B cell (primary cell): ENCODE measurements around the gene IKZF3. TPM values are rescaled to one million over a fixed set of nuclear protein-coding genes. Genes with fewer than 3 reads are reported as not detected.

Experiments
- ATAC-seq: fragments of 200-7000 bp; cut with Tn5 transposase; one replicate; pipeline ENCODE4 v1.10.0; 2021; ENCODE audit warnings: low read depth, mild to moderate bottlenecking, moderate number of reproducible peaks, moderate library complexity
- CTCF ChIA-PET: fragments of 350-600 bp; sonication (Branson Sonifier 250); formaldehyde crosslinking; loops from one replicate; lab custom pipeline; 2021; ENCODE audit warnings: antibody characterized with exemption, inconsistent platforms; lab: Charles Lee
- POLR2A ChIA-PET: fragments of 350-600 bp; sonication (Branson Sonifier 250); formaldehyde crosslinking; loops from one replicate; lab custom pipeline; 2021; ENCODE audit warnings: antibody characterized with exemption; lab: Charles Lee
- DNase-seq: peaks from one replicate; pipeline ENCODE4 v3.0.0; 2013
- H2AFZ ChIP-seq: 2 replicates; pipeline ENCODE4 v1.6.1; 2012; ENCODE audit warnings: mild to moderate bottlenecking, low read depth, low read length; ENCODE audit not compliant: insufficient read depth, poor library complexity, severe bottlenecking
- H3K27ac ChIP-seq, 2 donors: 1 replicate in 1 of 2; 2 replicates in 1 of 2; pipeline ENCODE4 v1.5.1; 2012 to 2013; ENCODE audit warnings: low read length in 2 of 2, mild to moderate bottlenecking in 2 of 2, moderate library complexity in 1 of 2
- H3K27me3 ChIP-seq, 4 experiments: fragments of 200-600 bp in 1 of 4; sonication (generic) in 1 of 4; replicated peaks in 1 of 4; 1 replicate in 2 of 4; 2 replicates in 2 of 4; pipeline versions ENCODE4 v1.6.1 to v1.7.0; 2013 to 2016; ENCODE audit warnings: low read length in 3 of 4, mild to moderate bottlenecking in 2 of 4, mixed read lengths in 1 of 4, moderate library complexity in 1 of 4; ENCODE audit not compliant: insufficient read depth in 4 of 4, control insufficient read depth in 3 of 4; ENCODE audit errors: control extremely low read depth in 1 of 4
- H3K36me3 ChIP-seq, 2 experiments: replicated peaks in 1 of 2; 1 replicate in 1 of 2; 2 replicates in 1 of 2; pipeline versions ENCODE4 v1.6.1 to v1.7.1; 2013; ENCODE audit warnings: low read length in 1 of 2; ENCODE audit not compliant: insufficient read depth in 2 of 2, control insufficient read depth in 1 of 2; ENCODE audit errors: control extremely low read depth in 1 of 2, extremely low read depth in 1 of 2
- H3K4me1 ChIP-seq, 2 donors: fragments of 200-600 bp in 1 of 2; sonication (generic) in 1 of 2; 1 replicate in 1 of 2; 2 replicates in 1 of 2; pipeline versions ENCODE4 v1.5.1 to v1.6.1; 2013 to 2017; ENCODE audit warnings: low read length in 2 of 2; ENCODE audit not compliant: control insufficient read depth in 2 of 2, insufficient read depth in 2 of 2
- H3K4me2 ChIP-seq: replicated peaks from 2 replicates; pipeline ENCODE3; 2012; ENCODE audit warnings: mild to moderate bottlenecking, low read depth, low read length; ENCODE audit not compliant: poor library complexity, severe bottlenecking
- H3K4me3 ChIP-seq, 5 experiments: fragments of 200-600 bp in 1 of 5; sonication (generic) in 1 of 5; 1 replicate in 3 of 5; 2 replicates in 2 of 5; pipeline versions ENCODE4 v1.5.1 to v1.7.0; 2011 to 2016; ENCODE audit warnings: low read length in 4 of 5, mild to moderate bottlenecking in 4 of 5, low read depth in 2 of 5, control low read depth in 1 of 5, moderate library complexity in 1 of 5; ENCODE audit not compliant: insufficient read depth in 1 of 5; ENCODE audit errors: control extremely low read depth in 1 of 5, extremely low read depth in 1 of 5
- H3K79me2 ChIP-seq: fragments of 200-600 bp; sonication (generic); one replicate; pipeline ENCODE4 v1.6.0; 2016; ENCODE audit warnings: low read length; ENCODE audit not compliant: control insufficient read depth, insufficient read depth
- H3K9ac ChIP-seq: fragments of 200-600 bp; sonication (generic); 2 replicates; pipeline ENCODE4 v1.6.1; 2017; ENCODE audit warnings: mild to moderate bottlenecking, low read length, moderate library complexity
- H3K9me3 ChIP-seq, 3 donors: one replicate each; pipeline versions ENCODE4 v1.6.1 to v1.7.1; 2013; ENCODE audit warnings: low read length in 2 of 3; ENCODE audit not compliant: control insufficient read depth in 2 of 3, insufficient read depth in 1 of 3; ENCODE audit errors: control extremely low read depth in 1 of 3
- H4K20me1 ChIP-seq: 2 replicates; pipeline ENCODE4 v1.6.0; 2012; ENCODE audit warnings: mild to moderate bottlenecking, low read length; ENCODE audit not compliant: insufficient read depth, control insufficient read depth, poor library complexity, severe bottlenecking
- H3K27ac Mint-ChIP-seq: one replicate; pipeline ENCODE4 v1.8.0; 2021; ENCODE audit warnings: mixed read lengths
- H3K27me3 Mint-ChIP-seq: one replicate; pipeline ENCODE4 v1.8.0; 2021; ENCODE audit warnings: mixed read lengths
- H3K4me1 Mint-ChIP-seq: one replicate; pipeline ENCODE4 v1.8.0; 2021; ENCODE audit warnings: mixed read lengths
- H3K4me3 Mint-ChIP-seq: one replicate; pipeline ENCODE4 v1.8.0; 2021; ENCODE audit warnings: mixed read lengths
- H3K9me3 Mint-ChIP-seq: one replicate; pipeline ENCODE4 v1.8.0; 2022; ENCODE audit warnings: mixed read lengths; ENCODE audit not compliant: insufficient read depth
- EZH2 ChIP-seq: IDR thresholded peaks from 2 replicates; pipeline ENCODE4 v1.6.1; 2012; ENCODE audit warnings: borderline replicate concordance, low read depth, mild to moderate bottlenecking, moderate library complexity, low read length; ENCODE audit not compliant: insufficient read depth, poor library complexity, severe bottlenecking
- WGBS: methylation state at CpG from one replicate; pipeline ENCODE4 v1.1.5; 2013; ENCODE audit warnings: missing lambda C conversion rate; ENCODE audit not compliant: insufficient coverage; 5-methylcytosine and 5-hydroxymethylcytosine counted together
- intact Hi-C: fragments of 100-400 bp; cut with micrococcal nuclease; formaldehyde crosslinking; loops from one replicate; pipeline ENCODE4 v1.10.0; 2022
- polyA plus RNA-seq: library from polyadenylated mRNA; depleted of rRNA; stranded (reverse); fragments of >200 nt; gene quantifications from 2 replicates; pipeline ENCODE4 v1.2.3, GENCODE V29; 2012
- total RNA-seq, 2 donors: library from RNA; stranded (reverse); fragments of 120-200 nt in 1 of 2; gene quantifications; 1 replicate in 1 of 2; 2 replicates in 1 of 2; pipeline versions ENCODE4 v1.2.3 to v1.2.4, GENCODE V29; 2013 to 2022
- TF ChIP-seq, protein P1 (sequence below): fragments of 200-600 bp; IDR thresholded peaks from one replicate; pipeline ENCODE4 v1.8.0; 2022; ENCODE audit warnings: antibody characterized with exemption, mild to moderate bottlenecking

Gene IKZF3
- total and polyA plus RNA-seq, 2 donors (not counting 1 experiment from before 2014, with no cell fraction given) = 63.0 to 178 TPM

GRCh38 chr17:39755554-39756379, 108.3 kb downstream of the IKZF3 start:
- Histone ChIP-seq H3K4me2 (peak overlapping the region; percentile 89), H2AFZ (peak overlapping the region; percentile 52), H4K20me1 (no peaks in the 10 kb centered on the region), H3K27ac (peak overlapping the region; percentile 100), H3K4me1 (peaks cover 65 to 73% of the 10 kb centered on the region in 2 donors), H3K4me3 (peak overlapping the region in 4 of 5 experiments; percentile 45 to 63 (median 54)), H3K79me2 (peaks cover 27% of the 10 kb centered on the region), H3K9ac (peak overlapping the region; percentile 70), H3K27me3 (no peaks in the 10 kb centered on the region), H3K9me3 (peaks cover 0 to 5% (median 0%) of the 10 kb centered on the region in 3 donors), H3K36me3 (peaks cover 0 to 4% of the 10 kb centered on the region in 2 experiments)
- ChIA-PET POLR2A (interaction anchor here (0.5 to 3.1 kb wide), 31 partner anchors 9 to 511 kb away, joined by 3 to 58 read pairs (median 5); partner anchors contain the start of genes IKZF3, MIEN1, PGAP3 and PSMD3), CTCF (interaction anchor here (0.7 to 3.6 kb wide), 23 partner anchors 9 to 200 kb away, joined by 3 to 32 read pairs (median 5); partner anchors contain the start of genes IKZF3, MIEN1 and PGAP3)
- Mint-ChIP-seq H3K4me1 (peaks cover 72% of the 10 kb centered on the region), H3K27ac (peak overlapping the region; percentile 97), H3K27me3 (no peaks in the 10 kb centered on the region), H3K9me3 (peaks cover 2% of the 10 kb centered on the region), H3K4me3 (peak overlapping the region; percentile 84)
- TF ChIP-seq EZH2 = no peak
- TF ChIP-seq, protein P1, sequence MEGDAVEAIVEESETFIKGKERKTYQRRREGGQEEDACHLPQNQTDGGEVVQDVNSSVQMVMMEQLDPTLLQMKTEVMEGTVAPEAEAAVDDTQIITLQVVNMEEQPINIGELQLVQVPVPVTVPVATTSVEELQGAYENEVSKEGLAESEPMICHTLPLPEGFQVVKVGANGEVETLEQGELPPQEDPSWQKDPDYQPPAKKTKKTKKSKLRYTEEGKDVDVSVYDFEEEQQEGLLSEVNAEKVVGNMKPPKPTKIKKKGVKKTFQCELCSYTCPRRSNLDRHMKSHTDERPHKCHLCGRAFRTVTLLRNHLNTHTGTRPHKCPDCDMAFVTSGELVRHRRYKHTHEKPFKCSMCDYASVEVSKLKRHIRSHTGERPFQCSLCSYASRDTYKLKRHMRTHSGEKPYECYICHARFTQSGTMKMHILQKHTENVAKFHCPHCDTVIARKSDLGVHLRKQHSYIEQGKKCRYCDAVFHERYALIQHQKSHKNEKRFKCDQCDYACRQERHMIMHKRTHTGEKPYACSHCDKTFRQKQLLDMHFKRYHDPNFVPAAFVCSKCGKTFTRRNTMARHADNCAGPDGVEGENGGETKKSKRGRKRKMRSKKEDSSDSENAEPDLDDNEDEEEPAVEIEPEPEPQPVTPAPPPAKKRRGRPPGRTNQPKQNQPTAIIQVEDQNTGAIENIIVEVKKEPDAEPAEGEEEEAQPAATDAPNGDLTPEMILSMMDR = no peak
- 3% methylated on average over 8 of the region's 18 CpGs for WGBS
- ATAC-seq (peak; percentile 28), DNase-seq (peak; percentile 93)
- intact Hi-C loops = loop anchor here (1.0 to 10.0 kb wide), 5 partner anchors 15 to 169 kb away; partner anchors contain the start of genes LRRC3C and ORMDL3
